KOPT-K1 (cell line): ENCODE data around the gene ANKH.
"Not testable (repeated sequence)": the region's sequence is repeated elsewhere in the genome, so short reads cannot be mapped to it uniquely, and the experiment has no call there.

ENCODE experiments used
- H3K27ac ChIP-seq: fragments of 200-600 bp; sonication (generic); 2 replicates; pipeline ENCODE4 v1.5.1; 2016; ENCODE audit warnings: antibody characterized with exemption, mild to moderate bottlenecking, low read depth, low read length; ENCODE audit not compliant: poor library complexity, severe bottlenecking
- H3K36me3 ChIP-seq: fragments of 200-600 bp; sonication (generic); 2 replicates; pipeline ENCODE4 v1.5.1; 2017; ENCODE audit warnings: antibody characterized with exemption, mild to moderate bottlenecking, low read length, moderate library complexity; ENCODE audit not compliant: insufficient read depth
- H3K9me3 ChIP-seq: fragments of 200-600 bp; sonication (generic); 2 replicates; pipeline ENCODE4 v1.5.1; 2017; ENCODE audit warnings: antibody characterized with exemption, low read length, mild to moderate bottlenecking; ENCODE audit not compliant: insufficient read depth, poor library complexity, severe bottlenecking

Gene ANKH

GRCh38 chr5:14834584-14835550, 36.7 kb downstream of the ANKH start:
- H3K36me3 ChIP-seq = no peaks in the 10 kb centered on the region
- H3K9me3 ChIP-seq = no peaks in the 10 kb centered on the region
- no peak overlapping the region for H3K27ac ChIP-seq

DNA sequence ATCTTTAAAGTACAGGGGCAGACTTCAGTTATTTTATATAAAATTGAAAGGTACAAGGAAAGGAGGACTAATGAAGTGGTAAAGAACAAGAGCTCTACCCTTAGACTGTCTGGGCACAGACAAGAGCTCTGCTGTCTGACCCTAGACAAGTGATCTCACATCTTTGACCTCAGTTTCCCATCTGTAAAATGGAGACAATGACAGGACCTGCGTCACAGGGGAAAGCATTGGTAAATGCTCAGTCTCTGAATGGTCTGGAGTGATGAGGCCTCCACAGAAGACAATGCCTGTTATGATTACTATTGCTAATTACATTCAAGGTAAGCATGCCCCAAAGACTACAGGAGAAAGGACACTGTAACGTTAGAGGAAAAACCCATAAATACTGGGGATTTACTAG, 37.5 kb downstream of the ANKH start:
- H3K9me3 ChIP-seq = no peaks in the 10 kb centered on the region
- no peak overlapping the region for H3K27ac ChIP-seq
- H3K36me3 ChIP-seq = no peaks in the 10 kb centered on the region

DNA sequence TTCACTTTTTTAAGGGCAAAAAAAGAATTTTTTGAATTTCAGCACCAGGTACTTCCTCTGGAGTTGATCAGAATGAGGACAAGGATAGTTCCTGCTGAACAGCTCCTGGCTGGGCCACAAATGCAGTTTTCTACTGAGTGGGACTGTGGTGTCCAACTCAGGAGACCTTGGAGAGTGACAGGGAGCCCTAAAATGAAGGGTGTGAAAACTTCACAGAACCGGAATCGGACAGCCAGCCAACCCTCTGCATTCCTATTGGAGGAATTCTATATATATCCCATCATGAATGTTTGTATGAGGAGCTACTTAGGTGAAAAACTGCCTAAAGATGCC, 40.6 kb downstream of the ANKH start:
- Histone ChIP-seq H3K9me3 (no peaks in the 10 kb centered on the region), H3K36me3 (no peaks in the 10 kb centered on the region), H3K27ac (no peak overlapping the region)

DNA sequence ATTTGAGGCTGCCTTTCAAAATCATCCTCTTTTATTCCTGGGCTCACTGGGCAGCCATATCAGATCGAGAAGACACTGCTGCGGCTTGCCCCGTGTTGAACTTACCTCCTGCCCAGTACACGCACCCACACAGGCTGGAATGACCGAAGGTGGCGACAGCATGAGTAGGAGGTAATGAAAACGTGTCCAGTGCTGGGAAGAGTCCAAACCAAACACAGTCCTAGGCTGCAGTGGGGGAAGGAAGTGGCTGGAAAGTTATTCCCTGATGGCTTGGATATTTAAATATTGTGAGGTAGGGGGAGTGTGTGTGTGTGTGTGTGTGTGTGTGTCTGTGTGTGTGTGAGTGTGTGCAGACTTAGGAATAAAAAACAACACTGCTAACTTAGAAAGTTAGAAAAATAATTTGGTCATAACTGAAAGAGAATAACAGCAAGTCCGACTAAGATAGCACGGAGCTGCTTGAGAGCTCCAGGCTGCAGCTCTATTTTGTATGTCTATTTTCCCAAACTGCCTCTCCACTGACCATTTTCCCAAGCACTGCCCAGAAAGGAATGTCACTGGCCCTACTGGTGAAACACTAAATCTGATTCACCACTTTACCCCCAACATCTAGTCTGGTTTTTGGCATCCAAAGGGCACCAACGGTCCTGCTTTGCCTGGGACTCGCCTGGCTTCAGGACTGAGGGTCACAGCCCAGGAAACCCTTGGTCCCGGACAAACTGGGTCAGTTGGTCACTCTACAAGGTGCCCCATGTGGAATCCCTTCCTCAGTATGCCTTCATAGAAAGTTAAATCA, 41.2 kb downstream of the ANKH start:
- Histone ChIP-seq H3K27ac (no peak overlapping the region), H3K36me3 (no peaks in the 10 kb centered on the region), H3K9me3 (no peaks in the 10 kb centered on the region)

DNA sequence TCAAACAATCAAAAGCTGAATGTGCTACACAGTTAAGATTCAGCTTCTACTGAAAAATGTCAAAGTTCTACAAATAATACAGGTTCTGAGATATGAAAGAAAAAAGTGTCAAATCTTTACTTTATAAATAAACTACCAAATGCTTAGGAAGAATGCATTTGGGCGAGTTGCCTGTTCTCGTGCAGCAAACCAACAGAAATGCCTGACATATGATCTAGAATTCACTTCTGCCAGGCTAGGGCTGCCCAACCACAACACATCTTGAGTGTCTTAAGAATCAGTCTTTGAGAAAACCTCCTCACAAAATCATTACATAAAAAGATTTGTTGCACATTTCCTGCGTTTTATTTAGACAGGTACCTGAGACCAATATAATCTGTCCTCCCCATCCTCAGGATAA, 42.2 kb downstream of the ANKH start:
- H3K27ac ChIP-seq = no peak overlapping the region
- H3K9me3 ChIP-seq = no peaks in the 10 kb centered on the region

GRCh38 chr5:14826714-14827113, 44.9 kb downstream of the ANKH start:
- H3K36me3 ChIP-seq = no peaks in the 10 kb centered on the region
- H3K9me3 ChIP-seq = no peaks in the 10 kb centered on the region
- H3K27ac ChIP-seq = no peak overlapping the region

More for the DNA sequence above, 42.2 kb downstream of the ANKH start:
- no peaks in the 10 kb centered on the region for H3K36me3 ChIP-seq

DNA sequence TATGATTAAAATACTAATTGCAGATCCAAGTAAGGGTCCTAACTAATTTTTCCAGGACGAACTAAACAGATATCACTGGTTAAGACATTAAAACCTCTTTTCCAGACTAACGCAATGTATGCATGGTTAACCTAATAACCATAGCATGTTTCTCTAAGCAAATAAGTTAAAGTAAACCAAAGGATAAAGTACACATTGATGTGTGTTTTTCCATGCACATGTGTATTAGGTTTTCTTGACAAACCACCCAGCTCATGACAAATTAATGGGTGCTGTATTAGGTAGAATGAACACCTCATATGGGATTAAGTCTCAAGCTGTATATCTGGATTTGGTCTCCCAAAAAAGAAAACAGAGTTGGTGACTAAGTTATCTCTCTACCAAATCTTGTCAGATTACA, 45.6 kb downstream of the ANKH start:
- H3K27ac ChIP-seq = no peak overlapping the region
- H3K9me3 ChIP-seq = no peaks in the 10 kb centered on the region
- no peaks in the 10 kb centered on the region for H3K36me3 ChIP-seq

- Histone ChIP-seq H3K36me3 (no peaks in the 10 kb centered on the region), H3K27ac (no peak overlapping the region), H3K9me3 (no peaks in the 10 kb centered on the region)
Observed at GRCh38 chr5:14824499-14824898, 47.1 kb downstream of the ANKH start.

- no peaks in the 10 kb centered on the region for H3K36me3 ChIP-seq
- H3K27ac ChIP-seq = no peak overlapping the region
- H3K9me3 ChIP-seq = no peaks in the 10 kb centered on the region
Observed at GRCh38 chr5:14821100-14821845, 50.3 kb downstream of the ANKH start.

GRCh38 chr5:14818931-14819790, 52.4 kb downstream of the ANKH start:
- Histone ChIP-seq H3K9me3 (no peaks in the 10 kb centered on the region), H3K27ac (no peak overlapping the region), H3K36me3 (no peaks in the 10 kb centered on the region)

- not testable (repeated sequence) for H3K36me3 ChIP-seq, H3K27ac ChIP-seq, H3K9me3 ChIP-seq
Observed at GRCh38 chr5:14817762-14818136, 53.8 kb downstream of the ANKH start.

DNA sequence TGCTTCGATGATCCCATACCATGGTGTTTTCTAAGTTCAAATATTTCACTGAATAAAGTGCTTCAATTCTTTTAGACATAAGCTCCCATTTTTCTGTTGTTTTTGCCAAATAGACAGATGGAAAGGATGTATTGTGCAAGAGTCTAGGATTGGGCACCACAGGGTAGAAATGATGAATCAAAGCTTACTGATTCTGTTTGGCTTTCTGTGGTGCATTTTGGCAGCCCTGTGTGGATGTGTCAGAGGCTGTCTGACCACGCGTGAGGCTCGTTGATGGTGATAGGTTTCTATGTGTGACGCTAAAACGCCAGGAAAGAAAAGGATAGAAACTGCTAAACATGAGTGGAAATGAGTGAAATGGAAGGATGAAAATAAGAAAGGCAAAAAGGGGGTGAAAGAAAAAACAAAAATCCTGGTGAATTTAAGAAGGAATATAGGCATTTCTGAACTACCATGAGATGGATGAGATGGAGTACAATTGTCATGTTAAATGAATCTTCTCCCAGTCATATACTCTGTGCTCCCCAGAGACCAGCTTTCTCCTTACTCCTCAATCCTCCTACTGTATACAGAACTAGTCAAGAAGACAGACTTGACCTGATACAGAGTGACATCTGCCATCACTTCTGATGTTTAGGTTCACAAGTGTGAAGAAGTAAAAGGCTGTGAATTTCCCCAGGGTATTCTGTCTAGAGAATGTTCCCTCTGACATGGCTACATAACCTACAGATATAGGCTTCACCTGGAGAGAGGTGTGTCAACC, 54.4 kb downstream of the ANKH start:
- Histone ChIP-seq H3K36me3 (no peaks in the 10 kb centered on the region), H3K27ac (no peak overlapping the region), H3K9me3 (no peaks in the 10 kb centered on the region)

- Histone ChIP-seq H3K27ac (no peak overlapping the region), H3K9me3 (no peaks in the 10 kb centered on the region), H3K36me3 (no peaks in the 10 kb centered on the region)
Observed at GRCh38 chr5:14816374-14816998, 55.1 kb downstream of the ANKH start.
